Smooth muscle cell (in vitro differentiated cells): ENCODE data around the gene WNT5B. TPM values are rescaled to one million over a fixed set of nuclear protein-coding genes. Genes with fewer than 3 reads are reported as not detected.

Source experiments
- DNase-seq: peaks from one replicate; lab custom pipeline; 2025; ENCODE audit not compliant: unreplicated experiment; lab: John Stamatoyannopoulos, UW
- H2AFZ ChIP-seq: fragments of 200-600 bp; sonication (generic); 2 replicates; pipeline ENCODE4 v1.6.0; 2016; ENCODE audit warnings: antibody characterized with exemption, low read depth, mild to moderate bottlenecking
- H3F3A ChIP-seq: fragments of 200-600 bp; sonication (generic); 2 replicates; pipeline ENCODE4 v1.6.0; 2017; ENCODE audit warnings: antibody characterized with exemption, low read depth
- H3K27ac ChIP-seq: fragments of 200-600 bp; sonication (generic); 2 replicates; pipeline ENCODE4 v1.5.1; 2016; ENCODE audit warnings: low read depth, mild to moderate bottlenecking
- H3K27me3 ChIP-seq: fragments of 200-600 bp; sonication (generic); 2 replicates; pipeline ENCODE4 v1.6.1; 2016; ENCODE audit warnings: low read depth, mild to moderate bottlenecking
- H3K36me3 ChIP-seq: fragments of 200-600 bp; sonication (generic); 2 replicates; pipeline ENCODE4 v1.5.1; 2016; ENCODE audit warnings: low read depth
- H3K4me1 ChIP-seq: fragments of 200-600 bp; sonication (generic); 2 replicates; pipeline ENCODE4 v1.5.1; 2016; ENCODE audit warnings: low read depth
- H3K4me2 ChIP-seq: fragments of 200-600 bp; sonication (generic); 2 replicates; pipeline ENCODE4 v1.6.0; 2016; ENCODE audit warnings: mild to moderate bottlenecking
- H3K4me3 ChIP-seq: fragments of 200-600 bp; sonication (generic); 2 replicates; pipeline ENCODE4 v1.5.1; 2016; ENCODE audit warnings: mild to moderate bottlenecking
- H3K79me2 ChIP-seq: fragments of 200-600 bp; sonication (generic); 2 replicates; pipeline ENCODE4 v1.6.0; 2016; ENCODE audit warnings: low read depth, mild to moderate bottlenecking
- H3K9ac ChIP-seq: fragments of 200-600 bp; sonication (generic); 2 replicates; pipeline ENCODE4 v1.6.0; 2016; ENCODE audit warnings: low read depth
- H3K9me3 ChIP-seq: fragments of 200-600 bp; sonication (generic); replicated peaks from 2 replicates; pipeline ENCODE4 v1.5.1; 2016; ENCODE audit warnings: low read depth
- H4K20me1 ChIP-seq: fragments of 200-600 bp; sonication (generic); 2 replicates; pipeline ENCODE4 v1.6.0; 2016; ENCODE audit warnings: low read depth
- CTCF ChIP-seq: fragments of 200-600 bp; sonication (generic); IDR thresholded peaks from 2 replicates; pipeline ENCODE4 v1.5.1; 2017; ENCODE audit warnings: borderline replicate concordance, mild to moderate bottlenecking, antibody characterized with exemption; ENCODE audit not compliant: insufficient read depth, poor library complexity, severe bottlenecking
- WGBS: methylation state at CpG from one replicate; pipeline ENCODE4 v1.1.7; 2016; ENCODE audit warnings: low lambda C conversion rate; 5-methylcytosine and 5-hydroxymethylcytosine counted together
- polyA plus RNA-seq: library from polyadenylated mRNA; unstranded; fragments of >200 nt; fragmentation: Nextera tagmentation; extraction: Ambion mirVana; gene quantifications from 2 replicates; pipeline ENCODE4 v1.2.1, GENCODE V29; 2016
- total RNA-seq: library from RNA; depleted of rRNA; stranded (reverse); fragments of >200 nt; gene quantifications from 2 replicates; pipeline ENCODE4 v1.2.3, GENCODE V29; 2014

Gene WNT5B
- total and polyA plus RNA-seq, 2 experiments from 2014 or later = 11.5 to 31.7 TPM

- no peak for DNase-seq
- peaks cover 70% of the 10 kb centered on the region for H4K20me1 ChIP-seq
- no peaks in the 10 kb centered on the region for H3K9me3 ChIP-seq
- H2AFZ ChIP-seq = no peak overlapping the region
- H3F3A ChIP-seq = no peaks in the 10 kb centered on the region
- TF ChIP-seq CTCF = no peak
- H3K4me1 ChIP-seq = peaks cover 45% of the 10 kb centered on the region
- WGBS = 72% methylated on average over 4 of the region's 4 CpGs
- no peak overlapping the region for H3K4me3 ChIP-seq
- no peaks in the 10 kb centered on the region for H3K79me2 ChIP-seq
- no peak overlapping the region for H3K27ac ChIP-seq
- no peak overlapping the region for H3K4me2 ChIP-seq
- H3K9ac ChIP-seq = no peak overlapping the region
- peaks cover 7% of the 10 kb centered on the region for H3K27me3 ChIP-seq
- no peaks in the 10 kb centered on the region for H3K36me3 ChIP-seq
Measured at GRCh38 chr12:1584326-1584725, 44.7 kb upstream of the WNT5B start.

GRCh38 chr12:1587927-1588574 lies 41.0 kb upstream of the WNT5B start:
- Histone ChIP-seq H3K79me2 (peaks cover 16% of the 10 kb centered on the region), H3F3A (peaks cover 13% of the 10 kb centered on the region), H2AFZ (no peak overlapping the region), H3K4me1 (peaks cover 48% of the 10 kb centered on the region), H3K9ac (no peak overlapping the region), H3K27ac (no peak overlapping the region), H3K36me3 (no peaks in the 10 kb centered on the region), H3K27me3 (peaks cover 7% of the 10 kb centered on the region), H3K4me3 (no peak overlapping the region), H3K4me2 (no peak overlapping the region), H3K9me3 (no peaks in the 10 kb centered on the region), H4K20me1 (peaks cover 82% of the 10 kb centered on the region)
- 55% methylated on average over 5 of the region's 5 CpGs for WGBS
- no peak for DNase-seq
- no peak for TF ChIP-seq CTCF

GRCh38 chr12:1588575-1588947 lies 40.5 kb upstream of the WNT5B start:
- DNase-seq = no peak
- Histone ChIP-seq H2AFZ (no peak overlapping the region), H3K9me3 (no peaks in the 10 kb centered on the region), H3K79me2 (peaks cover 20% of the 10 kb centered on the region), H4K20me1 (peaks cover 83% of the 10 kb centered on the region), H3K27me3 (peaks cover 7% of the 10 kb centered on the region), H3K4me3 (no peak overlapping the region), H3K4me2 (no peak overlapping the region), H3K27ac (no peak overlapping the region), H3K9ac (no peak overlapping the region), H3K36me3 (no peaks in the 10 kb centered on the region), H3F3A (peaks cover 17% of the 10 kb centered on the region), H3K4me1 (peaks cover 45% of the 10 kb centered on the region)
- WGBS = 73% methylated on average over 3 of the region's 3 CpGs
- TF ChIP-seq CTCF = no peak
